DOHH2 (cell line): ENCODE results near the gene CSGALNACT2.

Experiments used
- EZH2phosphoT487 ChIP-seq: fragments of 200-600 bp; sonication (generic); IDR thresholded peaks from 2 replicates; pipeline ENCODE4 v1.6.1; 2017; ENCODE audit warnings: borderline replicate concordance, mild to moderate bottlenecking, antibody characterized with exemption, low read length, moderate library complexity, mixed read lengths
- TF ChIP-seq, protein P1 (sequence below): fragments of 200-600 bp; sonication (generic); IDR thresholded peaks from one replicate; pipeline ENCODE4 v1.5.1; 2014; ENCODE audit warnings: antibody characterized with exemption, mild to moderate bottlenecking, low read depth, low read length; ENCODE audit not compliant: poor library complexity, severe bottlenecking

- TF ChIP-seq, protein P1, sequence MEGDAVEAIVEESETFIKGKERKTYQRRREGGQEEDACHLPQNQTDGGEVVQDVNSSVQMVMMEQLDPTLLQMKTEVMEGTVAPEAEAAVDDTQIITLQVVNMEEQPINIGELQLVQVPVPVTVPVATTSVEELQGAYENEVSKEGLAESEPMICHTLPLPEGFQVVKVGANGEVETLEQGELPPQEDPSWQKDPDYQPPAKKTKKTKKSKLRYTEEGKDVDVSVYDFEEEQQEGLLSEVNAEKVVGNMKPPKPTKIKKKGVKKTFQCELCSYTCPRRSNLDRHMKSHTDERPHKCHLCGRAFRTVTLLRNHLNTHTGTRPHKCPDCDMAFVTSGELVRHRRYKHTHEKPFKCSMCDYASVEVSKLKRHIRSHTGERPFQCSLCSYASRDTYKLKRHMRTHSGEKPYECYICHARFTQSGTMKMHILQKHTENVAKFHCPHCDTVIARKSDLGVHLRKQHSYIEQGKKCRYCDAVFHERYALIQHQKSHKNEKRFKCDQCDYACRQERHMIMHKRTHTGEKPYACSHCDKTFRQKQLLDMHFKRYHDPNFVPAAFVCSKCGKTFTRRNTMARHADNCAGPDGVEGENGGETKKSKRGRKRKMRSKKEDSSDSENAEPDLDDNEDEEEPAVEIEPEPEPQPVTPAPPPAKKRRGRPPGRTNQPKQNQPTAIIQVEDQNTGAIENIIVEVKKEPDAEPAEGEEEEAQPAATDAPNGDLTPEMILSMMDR = no peak
- no peak for TF ChIP-seq EZH2phosphoT487
These were observed 38.0 kb downstream of the CSGALNACT2 start for GRCh38 chr10:43176271-43176670.
